ENCODE results near the gene C1QTNF5. TPM values are rescaled to one million over a fixed set of nuclear protein-coding genes. Genes with fewer than 3 reads are reported as not detected.

Gene C1QTNF5
- total RNA-seq, 1 donor from 2014 or later, result 47.6 TPM

- TF ChIP-seq CTCF (IDR thresholded peaks at IDR 0.05), result no peak
- ATAC-seq (no peak), DNase-seq (no peak)
- H3K27ac ChIP-seq, result no peak overlapping the region
- H3K9me3 ChIP-seq, result no peaks in the 10 kb centered on the region
- intact Hi-C loops (cut with DNase I), result no loop called here
- H3K27me3 ChIP-seq, result peaks cover 9% of the 10 kb centered on the region
- H3K4me1 ChIP-seq, result peaks cover 18% of the 10 kb centered on the region
- no peaks in the 10 kb centered on the region for H3K36me3 ChIP-seq
- no peak overlapping the region for H3K4me3 ChIP-seq
Observed at GRCh38 chr11:119322921-119323531, 17.7 kb downstream of the C1QTNF5 start.

- peak overlapping the region; percentile 87 for H3K27ac ChIP-seq
- TF ChIP-seq CTCF (IDR thresholded peaks at IDR 0.05), result peak; percentile 15
- no peaks in the 10 kb centered on the region for H3K9me3 ChIP-seq
- H3K4me1 ChIP-seq, result peaks cover 20% of the 10 kb centered on the region
- H3K36me3 ChIP-seq, result no peaks in the 10 kb centered on the region
- intact Hi-C loops (cut with DNase I), result no loop called here
- no peak for ATAC-seq
- no peak overlapping the region for H3K4me3 ChIP-seq
- peaks cover 9% of the 10 kb centered on the region for H3K27me3 ChIP-seq
- DNase-seq, result no peak
Observed at GRCh38 chr11:119322360-119322739, 18.3 kb downstream of the C1QTNF5 start.

GRCh38 chr11:119320776-119321524 lies 19.7 kb downstream of the C1QTNF5 start:
- peak; percentile 51 for ATAC-seq
- intact Hi-C loops (cut with DNase I), result no loop called here

GRCh38 chr11:119320240-119320775 lies 20.4 kb downstream of the C1QTNF5 start:
- no peaks in the 10 kb centered on the region for H3K36me3 ChIP-seq
- H3K27me3 ChIP-seq, result peaks cover 20% of the 10 kb centered on the region
- ATAC-seq (no peak), DNase-seq (no peak)
- intact Hi-C loops (cut with DNase I), result no loop called here
- H3K9me3 ChIP-seq, result no peaks in the 10 kb centered on the region
- peaks cover 33% of the 10 kb centered on the region for H3K4me1 ChIP-seq
- no peak for TF ChIP-seq CTCF (IDR thresholded peaks at IDR 0.05)
- H3K27ac ChIP-seq, result peak overlapping the region; percentile 87
- peak overlapping the region; percentile 55 for H3K4me3 ChIP-seq

More at GRCh38 chr11:119320776-119321524, 19.7 kb downstream of the C1QTNF5 start:
- no peak for TF ChIP-seq CTCF (IDR thresholded peaks at IDR 0.05)
- peak overlapping the region; percentile 87 for H3K27ac ChIP-seq
- H3K4me3 ChIP-seq, result peak overlapping the region; percentile 55
- peaks cover 31% of the 10 kb centered on the region for H3K4me1 ChIP-seq
- peak; percentile 74 for DNase-seq
- no peaks in the 10 kb centered on the region for H3K36me3 ChIP-seq
- H3K9me3 ChIP-seq, result no peaks in the 10 kb centered on the region
- H3K27me3 ChIP-seq, result peaks cover 18% of the 10 kb centered on the region

- DNase-seq, result no peak
- TF ChIP-seq CTCF (IDR thresholded peaks at IDR 0.05), result no peak
- Histone ChIP-seq H3K27ac (peak overlapping the region; percentile 87), H3K27me3 (peaks cover 25% of the 10 kb centered on the region), H3K36me3 (no peaks in the 10 kb centered on the region), H3K9me3 (no peaks in the 10 kb centered on the region), H3K4me3 (no peak overlapping the region), H3K4me1 (peaks cover 33% of the 10 kb centered on the region)
- intact Hi-C loops (cut with DNase I), result loop anchor here (10.0 kb wide), 1 partner anchor 115 kb away; the partner anchor contains the start of gene CBL
- no peak for ATAC-seq
Observed at GRCh38 chr11:119319700-119320239, 20.9 kb downstream of the C1QTNF5 start.

Measured in upper lobe of right lung (tissue), 1 donor.